ENCODE data around the gene TRIM66. TPM values are rescaled to one million over a fixed set of nuclear protein-coding genes. Genes with fewer than 3 reads are reported as not detected.

TRIM66 gene
- polyA plus RNA-seq, 1 donor = 3.8 TPM

DNA sequence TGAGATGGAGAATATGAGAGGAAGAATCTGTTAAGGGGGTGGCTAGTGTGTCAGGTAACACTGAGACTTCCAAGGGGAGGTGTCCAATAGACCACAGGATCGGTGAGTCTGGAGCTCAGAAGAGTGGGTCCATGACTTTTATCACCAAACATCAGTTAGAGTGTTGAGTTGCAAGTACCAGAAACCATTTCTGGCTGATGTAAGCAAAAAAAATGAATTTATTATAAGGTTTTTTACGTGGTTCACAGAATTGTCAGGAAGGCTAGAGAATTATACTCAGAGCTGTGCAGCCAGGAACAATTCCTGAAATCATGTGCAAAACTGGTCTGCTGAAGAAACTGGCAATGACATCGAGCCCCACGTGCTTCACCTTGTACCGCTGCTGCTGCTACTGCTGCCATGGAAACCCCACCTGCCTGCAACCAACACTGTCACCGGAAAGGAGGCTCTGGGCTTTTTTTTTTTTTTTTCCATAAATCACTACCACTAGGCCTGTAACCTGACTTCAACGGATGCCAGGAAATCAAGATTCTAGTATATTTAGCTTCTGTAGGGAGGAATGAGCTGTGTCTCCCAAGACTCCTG is 71.8 kb downstream of the TRIM66 start:
- no peak for DNase-seq (ENCODE audit: low read depth)

DNA sequence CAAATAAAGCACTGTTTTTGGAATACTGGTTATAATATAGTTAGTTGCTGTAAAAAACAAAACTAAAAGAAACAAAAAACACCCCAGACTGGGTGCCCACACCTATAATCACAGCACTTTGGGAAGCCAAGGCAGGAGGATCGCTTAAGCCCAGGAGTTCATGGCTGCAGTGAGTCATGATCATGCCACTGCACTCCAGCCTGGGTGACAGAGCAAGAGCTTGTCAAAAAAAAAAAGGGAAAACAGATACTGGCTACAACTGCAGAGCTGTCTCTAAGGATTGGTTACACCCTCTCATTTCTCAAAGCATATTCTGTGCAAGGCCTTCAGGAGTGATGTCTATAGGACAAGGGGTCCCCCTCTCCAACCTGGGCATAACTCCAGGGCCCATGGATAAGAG is 73.8 kb downstream of the TRIM66 start:
- no peak for DNase-seq (ENCODE audit: low read depth)

DNA sequence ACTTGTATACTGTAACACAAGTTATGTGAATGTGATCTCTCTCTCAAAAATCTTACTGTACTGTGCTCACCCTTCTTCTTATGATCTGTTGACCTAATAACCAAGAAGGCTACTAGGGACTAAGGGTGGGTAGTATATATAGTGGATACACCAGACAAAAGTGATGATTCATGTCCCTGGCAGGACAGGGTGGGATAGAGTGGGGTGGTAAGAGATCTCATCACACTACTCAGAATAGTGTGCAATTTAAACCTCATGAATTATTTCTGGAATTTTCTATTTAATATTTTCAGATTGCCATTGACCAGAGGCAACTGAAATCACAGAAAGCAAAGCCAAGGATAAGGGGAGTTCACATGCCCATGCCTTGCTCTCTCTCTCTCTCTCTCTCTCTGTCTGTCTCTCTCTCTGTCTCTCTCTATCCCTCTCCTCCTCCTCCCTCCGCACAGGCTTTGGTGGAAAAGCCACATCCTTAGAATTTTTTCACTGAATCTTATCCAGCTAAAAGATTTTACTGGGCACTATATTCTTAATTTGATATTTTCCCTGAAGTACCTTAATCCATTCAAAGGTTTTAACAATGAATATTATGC is 76.4 kb downstream of the TRIM66 start:
- no peak for DNase-seq (ENCODE audit: low read depth)

DNA sequence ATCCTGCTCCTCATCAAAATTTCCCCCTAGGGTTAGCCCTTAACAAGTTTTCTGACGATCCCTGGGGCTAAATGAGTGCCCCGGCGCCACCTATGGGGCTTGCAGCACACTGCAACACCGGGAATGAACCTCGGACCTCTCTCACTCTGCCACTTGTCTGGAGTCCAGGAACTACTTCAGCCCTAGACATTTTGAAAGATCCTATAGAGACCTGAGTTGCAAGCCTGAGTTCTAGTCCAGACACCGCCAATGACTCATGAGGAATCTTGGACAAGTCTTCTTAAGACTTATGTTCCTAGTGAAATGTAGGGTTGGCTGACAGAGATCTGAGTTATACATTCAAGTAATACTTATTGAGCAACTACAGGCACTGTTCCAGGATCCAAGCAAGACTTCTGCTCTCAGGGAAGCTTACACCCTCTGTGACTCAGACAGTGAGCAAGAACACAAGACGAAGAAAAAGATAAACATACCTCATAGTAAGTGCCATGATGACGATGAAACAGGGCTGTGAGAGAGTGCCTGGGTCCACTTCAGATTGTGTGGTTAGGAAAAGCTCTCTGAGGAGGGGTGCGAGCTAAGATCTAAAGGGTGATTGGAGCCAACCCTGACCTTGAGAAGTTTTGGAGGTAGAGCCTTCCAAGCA is 78.3 kb downstream of the TRIM66 start:
- DNase-seq (ENCODE audit: low read depth) = peak; percentile 58

DNA sequence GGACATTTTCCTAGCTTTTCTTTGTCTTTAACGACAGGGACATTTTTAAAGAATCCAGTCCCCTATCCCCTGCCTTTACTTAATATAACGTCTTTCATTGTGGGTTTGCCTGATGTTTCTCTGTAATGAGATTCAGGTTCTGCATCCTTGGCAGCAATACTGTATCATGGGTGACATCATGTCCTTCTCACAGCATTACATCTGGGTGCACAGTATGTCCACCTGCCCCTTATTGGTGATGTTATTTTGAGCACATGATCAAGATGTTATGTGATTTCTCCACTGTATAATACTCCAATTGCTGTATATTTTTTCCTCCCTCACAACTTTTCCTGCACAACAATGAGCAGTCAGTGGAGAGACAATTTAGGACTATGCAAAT is 78.8 kb downstream of the TRIM66 start:
- no peak for DNase-seq (ENCODE audit: low read depth)

DNA sequence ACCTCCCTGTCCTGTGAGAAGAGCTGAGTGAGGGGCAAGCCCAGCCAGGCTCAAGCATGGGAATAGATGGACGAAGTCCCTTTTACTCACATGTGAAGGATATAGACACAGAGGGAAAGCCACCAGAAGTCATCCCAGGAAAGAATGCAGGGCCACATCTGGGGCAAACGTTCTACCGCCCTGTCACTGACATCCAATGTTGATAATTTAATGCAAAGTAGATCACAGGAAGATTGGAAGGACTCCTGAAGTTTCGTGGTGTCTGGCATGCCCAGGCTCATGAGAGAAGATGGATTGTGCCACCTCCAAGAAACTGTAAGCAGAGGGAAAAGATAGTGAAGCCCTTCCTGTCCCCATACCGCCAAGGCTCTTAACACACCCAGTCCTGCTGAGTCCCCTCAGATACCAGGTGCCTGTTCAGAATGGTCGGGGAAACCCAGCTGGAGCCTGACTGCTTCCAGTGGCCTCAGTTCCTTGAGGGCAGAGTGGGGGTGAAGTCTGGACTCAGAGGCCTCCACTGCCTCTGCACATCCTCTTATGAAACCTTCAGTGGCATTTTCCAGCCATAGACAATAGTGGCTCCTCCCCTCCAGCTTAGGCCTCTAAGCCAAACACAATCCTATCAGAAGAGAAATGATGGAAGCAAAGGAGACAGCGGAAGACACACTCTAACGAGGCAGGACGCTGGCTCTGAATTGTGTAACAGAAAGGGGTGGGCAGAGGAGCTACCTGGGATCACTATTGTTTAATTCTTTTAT is 80.9 kb downstream of the TRIM66 start:
- DNase-seq (ENCODE audit: low read depth) = no peak

DNA sequence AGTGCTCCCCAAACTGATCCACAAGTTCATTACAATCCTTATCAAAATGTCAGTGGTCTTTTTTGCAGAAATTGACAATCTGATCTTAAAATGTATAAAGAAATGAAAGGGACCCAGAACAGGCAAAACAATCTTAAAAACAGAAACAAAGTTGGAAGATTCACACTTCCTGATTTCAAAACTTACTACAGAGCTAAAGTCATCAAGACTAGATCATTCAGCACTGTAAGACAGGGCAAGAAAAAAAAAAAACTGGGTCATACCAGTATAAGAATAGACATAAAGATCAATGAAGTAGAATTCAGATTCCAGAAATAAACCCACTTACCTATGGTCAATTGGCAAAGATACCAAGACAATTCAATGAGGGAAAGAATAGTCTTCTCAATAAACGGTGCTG is 84.0 kb downstream of the TRIM66 start:
- no peak for DNase-seq (ENCODE audit: low read depth)

DNA sequence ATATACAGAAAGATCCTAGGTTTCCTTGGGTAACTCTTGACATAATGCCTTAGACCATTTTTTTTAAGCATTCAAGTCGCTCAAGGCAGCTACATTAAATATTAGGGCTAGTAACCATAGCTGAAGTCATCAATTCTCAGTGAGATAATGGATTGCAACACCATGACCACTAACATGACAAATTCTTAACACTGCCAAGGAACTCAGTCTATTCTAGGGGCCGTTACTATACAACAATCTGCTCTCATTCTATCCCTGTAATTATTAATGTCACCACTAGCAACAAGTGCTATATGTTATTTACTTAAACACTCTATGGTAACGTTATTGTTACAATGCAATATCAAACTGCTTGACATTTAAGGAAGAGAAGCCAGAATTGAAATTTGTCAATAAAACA is 85.3 kb downstream of the TRIM66 start:
- peak; percentile 5 for DNase-seq (ENCODE audit: low read depth)

DNA sequence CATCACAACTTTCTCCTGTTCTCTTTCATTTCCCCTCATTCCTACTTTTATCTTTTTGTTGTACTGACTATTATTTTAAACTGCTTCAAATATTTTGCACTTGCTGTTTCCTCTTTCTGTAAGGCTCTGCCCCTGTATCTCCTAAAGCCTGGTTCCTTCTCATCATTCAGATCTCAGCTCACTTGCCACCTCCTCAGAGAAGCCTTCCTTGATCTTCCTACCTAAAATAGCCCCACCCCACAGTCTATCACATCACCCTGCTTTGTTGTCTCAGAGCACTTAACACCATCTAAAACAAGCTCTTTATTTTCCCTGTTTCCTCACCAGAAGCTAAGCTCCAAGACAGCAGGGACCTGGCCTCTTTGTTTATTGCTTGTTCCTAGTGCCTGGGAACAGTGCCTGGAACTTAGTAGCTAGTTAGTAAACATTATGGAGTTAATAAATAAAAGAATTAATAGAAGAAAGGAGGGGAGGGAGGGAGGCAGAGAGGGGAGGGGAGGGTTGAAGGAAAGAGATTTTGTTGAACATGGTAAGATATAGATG is 85.9 kb downstream of the TRIM66 start:
- no peak for DNase-seq (ENCODE audit: low read depth)

DNA sequence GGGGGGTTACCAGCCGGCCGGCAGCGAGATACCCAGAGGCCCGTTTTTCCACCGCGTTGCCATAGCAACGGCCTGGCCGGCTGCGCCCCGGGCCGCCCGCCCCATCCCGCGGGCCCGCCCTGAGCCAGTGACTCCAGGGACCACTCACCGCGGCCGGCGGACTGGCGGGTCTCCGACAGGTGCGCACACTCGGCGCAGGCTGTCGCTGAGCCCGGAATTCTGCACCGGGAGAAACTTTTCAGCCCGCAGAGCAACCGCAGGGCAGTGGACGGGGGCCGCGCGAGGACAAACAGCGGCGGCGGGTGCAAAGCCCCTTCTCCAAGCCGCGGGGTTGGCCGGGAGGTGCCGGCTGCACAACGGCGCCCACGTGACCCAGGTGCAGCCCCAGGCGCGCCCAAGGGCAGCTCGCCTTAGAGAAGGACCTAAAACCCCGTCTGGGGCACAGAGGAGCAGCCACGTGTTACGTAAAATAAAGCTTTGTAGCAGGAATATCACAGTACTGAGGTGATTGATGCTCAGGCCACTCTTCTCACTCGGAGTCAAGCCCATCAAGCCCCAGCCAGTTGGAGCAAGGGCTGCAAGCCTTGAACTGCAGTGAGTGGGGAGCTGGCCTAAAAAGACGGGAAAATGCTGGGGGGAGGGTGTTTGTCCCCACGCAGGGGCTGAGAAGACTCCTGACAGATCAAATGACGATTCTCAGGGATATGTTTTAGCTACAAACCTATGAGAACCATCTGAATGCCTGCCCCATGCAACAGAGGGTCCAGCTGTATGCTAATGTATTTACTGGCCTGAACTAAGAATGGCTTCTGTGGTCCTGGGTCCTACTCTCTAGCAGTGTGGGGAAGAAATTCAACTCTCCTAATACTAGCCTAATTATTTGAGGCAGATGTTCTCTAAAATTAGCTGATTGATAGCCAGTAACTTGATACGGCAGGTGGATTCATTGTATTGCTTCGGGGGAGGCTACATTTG is 88.2 kb downstream of the TRIM66 start, which contains the start of gene STK33:
STK33 (minus strand) TSS at position 294 of the 975 bp plus-strand sequence. CDS start 119,323 bp downstream, outside the sequence.
- DNase-seq (ENCODE audit: low read depth) = no peak

DNA sequence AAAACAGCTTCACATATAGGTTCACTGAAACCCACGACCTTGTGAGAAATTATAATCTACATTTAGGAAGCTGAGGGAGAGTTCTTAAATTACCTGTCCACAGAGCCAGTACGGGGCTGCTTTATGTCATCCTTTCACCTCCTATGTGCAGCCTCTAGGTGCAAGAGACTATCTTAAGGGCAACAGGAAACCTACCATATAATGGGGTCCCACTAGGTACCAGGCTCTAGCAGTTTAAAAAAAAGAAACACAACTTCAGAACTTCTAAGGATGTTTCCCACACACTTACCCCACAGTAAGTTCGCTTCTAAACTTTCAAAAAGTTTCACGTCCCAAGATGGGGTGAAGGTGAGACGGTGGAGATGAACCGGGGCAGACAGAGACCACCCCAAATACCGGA is 89.0 kb downstream of the TRIM66 start:
- DNase-seq (ENCODE audit: low read depth) = no peak

DNA sequence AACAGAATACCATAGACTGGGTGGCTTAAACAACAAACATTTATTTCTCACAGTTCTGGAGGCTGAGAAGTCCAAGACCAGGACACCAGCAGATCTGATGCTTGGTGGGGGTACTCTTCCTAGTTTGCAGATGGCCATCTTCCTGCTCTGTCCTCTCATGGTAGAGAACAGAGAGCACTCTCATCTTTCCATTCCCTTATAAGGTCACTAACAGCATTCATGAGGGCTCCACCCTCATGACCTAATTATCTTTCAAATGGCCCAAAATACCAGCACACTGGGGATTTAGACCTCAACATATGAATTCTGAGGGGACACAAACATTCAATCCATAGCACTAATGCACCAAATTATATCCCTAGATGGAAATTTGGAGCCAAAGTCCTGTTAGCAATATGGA is 94.5 kb downstream of the TRIM66 start:
- DNase-seq (ENCODE audit: low read depth) = no peak

DNA sequence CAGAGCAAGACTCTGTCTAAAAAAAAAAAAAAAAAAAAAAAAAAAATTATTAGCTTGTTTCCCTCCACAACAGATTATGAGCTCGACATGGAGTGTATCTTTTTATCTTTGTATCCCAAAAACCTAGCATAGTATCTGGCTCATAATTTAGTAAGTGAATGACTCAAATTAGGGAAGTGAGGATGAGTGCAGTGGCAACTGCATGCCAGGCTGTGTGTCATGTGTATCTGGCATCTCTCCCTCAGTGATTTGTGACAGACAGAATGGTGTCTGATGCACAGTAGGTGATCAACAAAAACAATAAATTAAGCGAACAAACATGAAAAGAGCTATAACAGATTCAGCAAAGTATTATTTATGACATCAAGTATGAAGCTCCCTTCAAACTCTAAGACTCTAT is 95.7 kb downstream of the TRIM66 start:
- DNase-seq (ENCODE audit: low read depth) = no peak

DNA sequence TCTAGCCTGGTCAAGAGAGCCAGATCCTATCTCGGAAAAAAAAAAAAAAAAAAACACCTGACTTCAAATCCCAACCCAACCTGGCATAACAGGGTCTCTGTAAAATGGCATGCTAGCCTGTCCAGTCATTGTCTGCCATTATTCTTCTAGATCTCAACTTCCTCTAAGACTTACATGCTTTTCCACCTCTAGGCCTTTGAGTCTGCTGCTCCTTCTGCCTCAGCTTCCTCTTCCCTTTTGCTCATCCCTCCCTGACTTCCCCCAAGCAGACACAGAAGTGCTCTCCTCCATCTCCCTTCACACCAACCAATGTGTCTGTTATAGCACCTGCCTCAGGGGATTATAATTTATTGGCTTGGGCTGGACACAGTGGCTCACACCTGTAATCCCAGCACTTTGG is 96.3 kb downstream of the TRIM66 start:
- no peak for DNase-seq (ENCODE audit: low read depth)

DNA sequence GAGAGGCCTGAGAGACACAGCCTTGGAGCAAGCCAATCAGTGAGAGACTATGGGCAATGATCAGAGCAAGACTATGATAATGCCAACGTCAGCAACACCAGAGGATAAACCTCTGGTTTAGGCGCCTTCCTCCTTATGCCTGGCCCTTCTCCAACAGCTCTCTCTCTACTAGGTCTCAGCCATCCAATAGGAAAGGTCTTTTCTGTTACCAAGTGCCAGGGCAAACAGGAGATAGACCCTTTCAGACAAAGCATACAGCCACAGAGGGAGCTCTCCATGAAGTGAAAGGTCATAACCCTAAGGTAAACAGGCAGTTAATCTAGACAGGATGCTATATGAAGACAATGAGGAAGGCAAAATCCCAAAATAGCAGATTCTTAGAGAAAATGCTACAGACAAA is 98.0 kb downstream of the TRIM66 start:
- DNase-seq (ENCODE audit: low read depth) = no peak

DNA sequence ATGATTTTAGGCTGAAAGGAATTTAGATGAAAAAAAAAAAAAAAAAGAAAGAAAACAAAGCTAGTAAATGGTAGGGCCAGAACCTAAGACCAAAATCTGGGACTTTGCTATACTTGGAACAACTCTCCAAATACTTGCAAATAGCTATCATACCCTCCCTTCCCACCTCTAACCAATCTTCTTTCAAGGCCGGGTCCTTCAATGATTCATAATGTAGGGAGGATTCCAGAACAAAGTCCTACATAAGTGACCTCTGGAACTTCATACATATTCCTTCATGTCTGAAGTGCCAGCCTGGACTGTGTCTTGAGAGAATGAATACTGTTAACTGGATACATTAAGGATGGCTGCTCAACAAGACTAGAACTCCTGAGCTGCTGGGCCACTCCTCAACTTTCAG is 98.4 kb downstream of the TRIM66 start:
- no peak for DNase-seq (ENCODE audit: low read depth)

DNA sequence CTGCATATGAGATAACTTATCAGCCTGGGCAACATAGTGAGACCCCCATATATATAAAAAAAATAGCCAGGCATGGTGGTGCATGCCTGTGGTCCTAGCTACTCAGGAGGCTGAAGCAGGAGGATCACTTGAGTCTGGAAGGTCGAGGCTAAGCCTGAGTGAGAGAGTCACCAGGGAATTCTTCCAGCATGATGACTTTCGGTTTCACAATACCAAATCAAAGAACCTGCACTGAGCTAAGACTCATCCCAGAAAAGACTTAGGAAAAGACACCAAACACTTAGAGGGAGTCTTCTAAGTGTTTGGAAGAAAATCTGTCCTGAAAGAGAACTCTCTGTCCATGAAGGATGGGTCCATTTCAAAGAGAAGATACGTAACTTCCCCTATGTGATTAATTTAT is 101.2 kb downstream of the TRIM66 start:
- no peak for DNase-seq (ENCODE audit: low read depth)

DNA sequence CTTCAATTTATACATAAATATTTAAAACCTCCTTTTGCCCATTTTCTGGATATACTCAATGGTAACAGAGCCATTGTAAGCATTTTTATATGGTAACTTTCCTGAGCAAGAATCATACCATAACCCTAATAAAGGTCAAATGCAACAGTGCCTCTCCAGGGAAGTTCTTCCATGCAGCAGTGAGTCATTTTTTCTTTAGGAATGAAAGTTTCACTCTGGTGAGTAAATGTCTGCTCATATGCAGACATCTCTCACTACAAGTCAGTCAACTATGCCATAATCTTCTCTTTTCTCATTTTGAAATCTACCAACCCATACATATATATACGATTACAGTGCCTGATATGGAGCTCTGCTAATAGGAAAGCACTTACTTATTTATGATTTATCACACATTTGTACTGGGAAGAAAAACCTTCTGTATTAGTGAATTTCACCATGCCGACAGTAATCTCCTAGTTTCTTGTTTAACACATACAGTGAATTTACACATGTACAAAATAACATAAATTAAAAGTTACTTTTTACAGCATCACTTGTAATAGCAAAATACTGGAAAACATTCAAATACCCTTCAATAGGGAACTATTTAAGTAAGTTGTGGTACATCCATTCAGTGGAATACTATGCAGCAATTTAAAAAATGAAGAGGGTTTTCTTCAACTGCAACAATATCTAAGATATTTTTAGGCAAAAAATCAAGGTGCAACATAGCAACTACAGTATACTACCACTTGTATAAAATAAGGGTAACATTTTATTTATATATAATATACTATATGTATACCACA is 104.5 kb downstream of the TRIM66 start:
- DNase-seq (ENCODE audit: low read depth) = no peak

DNA sequence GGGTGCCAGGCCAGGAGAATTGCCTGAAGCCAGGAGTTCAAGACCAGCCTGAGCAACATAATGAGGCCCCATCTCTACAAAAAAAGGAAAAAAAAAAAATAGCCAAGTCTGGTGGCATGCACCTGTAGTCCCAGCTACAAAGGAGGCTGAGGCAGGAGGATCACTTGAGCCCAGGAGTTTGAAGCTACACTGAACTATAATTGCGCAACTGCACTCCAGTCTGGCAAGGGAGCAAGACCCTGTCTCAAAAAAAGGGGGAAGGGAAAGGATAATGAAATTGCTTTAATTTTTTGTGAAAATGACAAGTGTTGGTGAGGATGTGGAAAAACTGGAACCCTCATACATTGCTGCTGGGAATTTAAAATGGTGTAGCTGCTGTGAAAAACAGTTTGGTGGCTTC is 107.7 kb downstream of the TRIM66 start:
- no peak for DNase-seq (ENCODE audit: low read depth)

DNA sequence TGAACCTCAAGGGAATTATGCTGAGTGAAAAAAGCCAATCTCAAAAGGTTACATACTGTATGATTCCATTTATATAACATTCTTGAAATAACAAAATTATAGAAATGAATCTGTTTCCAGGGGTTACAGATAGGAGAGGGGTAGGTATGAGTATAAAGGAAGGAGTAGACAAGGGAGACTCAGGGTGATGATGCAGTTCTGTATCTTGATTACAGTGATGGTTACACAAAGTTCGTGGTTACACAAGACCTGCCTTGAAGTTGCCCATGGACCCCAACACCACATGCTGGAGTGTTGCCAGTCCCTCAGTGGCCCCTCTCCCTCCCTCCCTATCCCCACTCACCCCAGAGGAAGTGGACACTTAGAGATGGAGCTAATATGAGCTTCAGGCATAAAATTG is 108.7 kb downstream of the TRIM66 start:
- DNase-seq (ENCODE audit: low read depth) = no peak

Measured in forelimb muscle (tissue), 1 donor.